ENCODE measurements around the gene NOC4L. TPM values are rescaled to one million over a fixed set of nuclear protein-coding genes. Genes with fewer than 3 reads are reported as not detected.

The NOC4L gene
- total RNA-seq, 1 experiment from 2014 or later, result 62.5 TPM

DNA sequence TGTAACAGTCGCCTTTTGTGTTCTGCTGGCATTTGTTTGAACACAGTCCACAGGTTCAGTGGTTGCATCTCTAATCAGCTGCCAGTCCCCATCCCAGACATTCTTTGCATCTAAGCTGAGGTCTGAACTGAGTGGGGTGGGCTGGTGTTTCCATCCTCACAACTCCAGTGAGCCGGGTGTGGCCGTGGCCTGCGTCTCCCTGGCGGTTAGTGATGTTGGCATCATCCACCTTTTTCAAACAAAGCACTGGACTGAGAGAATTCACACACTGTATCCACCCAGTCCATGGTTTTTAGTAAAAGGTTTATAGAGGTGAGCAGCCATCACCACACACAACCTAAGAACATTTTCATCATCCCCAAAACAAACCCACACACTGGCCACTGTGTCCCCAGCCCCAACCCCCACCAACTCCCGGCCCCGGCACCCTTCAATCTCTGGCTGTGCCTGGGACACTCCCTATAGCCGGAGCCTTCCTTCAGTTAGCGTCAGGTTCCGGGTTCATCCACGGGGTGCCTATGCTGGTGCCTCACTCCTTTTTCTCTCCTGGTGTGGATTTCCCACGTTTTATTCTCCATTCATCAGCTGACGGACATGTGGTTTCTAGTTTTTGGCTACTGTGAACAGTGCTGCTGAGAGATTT is 6.7 kb upstream of the NOC4L start:
- intact Hi-C loops (cut with micrococcal nuclease; ENCODE audit: unreplicated experiment), result no loop called here
- no peaks in the 10 kb centered on the region for H3K27me3 Mint-ChIP-seq (ENCODE audit: unreplicated experiment)
- no peaks in the 10 kb centered on the region for H3K9me3 Mint-ChIP-seq (ENCODE audit: low read depth, unreplicated experiment)
- BruUV-seq (replicated peaks), result no TSS peak
- H3K27ac Mint-ChIP-seq (ENCODE audit: unreplicated experiment), result peak overlapping the region; percentile 6
- DNase-seq, result no peak
- CTCF ChIA-PET, result no interaction called here
- peaks cover 72% of the 10 kb centered on the region for H3K36me3 Mint-ChIP-seq (ENCODE audit: insufficient read depth, unreplicated experiment)
- H3K4me1 Mint-ChIP-seq (ENCODE audit: low read depth, unreplicated experiment), result no peaks in the 10 kb centered on the region
- H3K4me3 Mint-ChIP-seq (ENCODE audit: low read depth, unreplicated experiment), result no peak overlapping the region
- TF ChIP-seq, protein P1, sequence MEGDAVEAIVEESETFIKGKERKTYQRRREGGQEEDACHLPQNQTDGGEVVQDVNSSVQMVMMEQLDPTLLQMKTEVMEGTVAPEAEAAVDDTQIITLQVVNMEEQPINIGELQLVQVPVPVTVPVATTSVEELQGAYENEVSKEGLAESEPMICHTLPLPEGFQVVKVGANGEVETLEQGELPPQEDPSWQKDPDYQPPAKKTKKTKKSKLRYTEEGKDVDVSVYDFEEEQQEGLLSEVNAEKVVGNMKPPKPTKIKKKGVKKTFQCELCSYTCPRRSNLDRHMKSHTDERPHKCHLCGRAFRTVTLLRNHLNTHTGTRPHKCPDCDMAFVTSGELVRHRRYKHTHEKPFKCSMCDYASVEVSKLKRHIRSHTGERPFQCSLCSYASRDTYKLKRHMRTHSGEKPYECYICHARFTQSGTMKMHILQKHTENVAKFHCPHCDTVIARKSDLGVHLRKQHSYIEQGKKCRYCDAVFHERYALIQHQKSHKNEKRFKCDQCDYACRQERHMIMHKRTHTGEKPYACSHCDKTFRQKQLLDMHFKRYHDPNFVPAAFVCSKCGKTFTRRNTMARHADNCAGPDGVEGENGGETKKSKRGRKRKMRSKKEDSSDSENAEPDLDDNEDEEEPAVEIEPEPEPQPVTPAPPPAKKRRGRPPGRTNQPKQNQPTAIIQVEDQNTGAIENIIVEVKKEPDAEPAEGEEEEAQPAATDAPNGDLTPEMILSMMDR (IDR thresholded peaks at IDR 0.05; ENCODE audit: unreplicated experiment), result no peak

DNA sequence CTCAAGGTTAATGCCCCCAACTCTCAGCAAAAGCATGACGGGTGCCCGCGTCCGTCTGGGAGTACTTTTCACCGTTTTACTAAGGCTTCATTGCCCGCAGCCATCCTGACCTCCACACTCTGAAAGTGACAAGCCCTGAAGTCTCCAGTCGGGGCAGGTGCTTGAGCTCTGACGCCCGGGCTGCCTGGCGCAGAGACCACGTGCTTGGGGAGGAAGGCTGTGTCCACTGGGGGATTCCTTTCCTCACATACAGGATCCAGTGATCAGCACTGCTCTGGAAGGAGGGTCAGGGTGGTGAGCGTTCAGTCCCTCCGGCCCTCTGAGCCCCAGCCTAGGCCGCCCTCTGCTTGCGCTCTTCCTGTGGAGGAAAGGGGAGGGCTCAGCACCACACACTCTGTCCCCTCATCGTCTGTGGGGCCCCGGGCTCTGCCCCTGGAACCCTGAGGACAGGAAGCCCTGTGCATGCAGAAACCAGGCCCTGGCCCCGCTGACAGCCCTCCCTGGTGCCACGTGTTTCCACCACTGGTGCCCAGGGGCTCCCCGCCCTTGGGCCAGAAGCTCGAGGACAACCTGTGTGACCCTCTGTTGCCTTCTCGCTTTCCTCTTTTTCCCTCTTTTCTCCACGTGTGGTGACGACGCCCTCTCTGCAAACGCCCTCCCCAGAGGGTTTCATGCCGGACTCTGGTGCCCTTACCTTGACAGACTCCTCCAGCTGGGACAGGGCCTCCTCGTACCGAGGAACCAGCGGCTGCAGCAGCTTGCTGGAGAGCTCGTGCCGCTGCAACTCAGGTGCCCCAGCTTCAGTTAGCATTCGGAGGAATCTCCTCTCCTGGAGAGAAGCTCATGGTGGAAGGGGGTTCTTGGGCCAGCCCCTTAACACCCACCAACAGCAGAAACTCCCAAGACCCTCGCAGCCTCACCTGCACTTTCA is 5.1 kb upstream of the NOC4L start:
- intact Hi-C loops (cut with micrococcal nuclease; ENCODE audit: unreplicated experiment), result no loop called here
- H3K4me1 Mint-ChIP-seq (ENCODE audit: low read depth, unreplicated experiment), result peaks cover 9% of the 10 kb centered on the region
- H3K9me3 Mint-ChIP-seq (ENCODE audit: low read depth, unreplicated experiment), result no peaks in the 10 kb centered on the region
- H3K36me3 Mint-ChIP-seq (ENCODE audit: insufficient read depth, unreplicated experiment), result peaks cover 81% of the 10 kb centered on the region
- no peak overlapping the region for H3K4me3 Mint-ChIP-seq (ENCODE audit: low read depth, unreplicated experiment)
- H3K27ac Mint-ChIP-seq (ENCODE audit: unreplicated experiment), result no peak overlapping the region
- no peaks in the 10 kb centered on the region for H3K27me3 Mint-ChIP-seq (ENCODE audit: unreplicated experiment)
- TF ChIP-seq, protein P1 (IDR thresholded peaks at IDR 0.05; ENCODE audit: unreplicated experiment), result no peak
- no peak for DNase-seq
- BruUV-seq (replicated peaks), result no TSS peak
- CTCF ChIA-PET, result interaction anchor here (0.7 to 1.2 kb wide), 2 partner anchors 15 to 244 kb away, joined by 3 read pairs; no protein-coding TSS in a partner anchor

DNA sequence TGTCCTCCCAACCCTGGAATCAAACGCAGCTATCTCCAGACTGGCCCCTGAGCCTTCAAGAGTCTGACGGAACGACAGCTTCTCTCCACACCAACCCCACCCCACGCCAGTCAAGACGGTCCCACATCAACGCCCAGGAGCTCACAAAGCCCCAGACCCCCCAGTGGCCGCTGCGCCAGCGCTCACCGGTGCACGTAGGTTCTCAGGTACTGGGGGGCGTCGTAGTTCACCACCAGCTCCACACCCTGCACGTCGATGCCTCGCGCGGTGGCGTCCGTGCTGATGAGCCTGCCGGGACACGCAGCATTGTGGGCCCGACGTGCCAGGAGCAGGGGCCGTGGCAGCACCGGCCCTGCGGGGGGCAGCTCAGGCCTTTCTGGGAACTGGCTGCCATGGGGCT is 4.3 kb upstream of the NOC4L start:
- BruUV-seq (replicated peaks), result no TSS peak
- no peaks in the 10 kb centered on the region for H3K27me3 Mint-ChIP-seq (ENCODE audit: unreplicated experiment)
- no peak overlapping the region for H3K27ac Mint-ChIP-seq (ENCODE audit: unreplicated experiment)
- no peak overlapping the region for H3K4me3 Mint-ChIP-seq (ENCODE audit: low read depth, unreplicated experiment)
- H3K4me1 Mint-ChIP-seq (ENCODE audit: low read depth, unreplicated experiment), result peaks cover 10% of the 10 kb centered on the region
- peaks cover 88% of the 10 kb centered on the region for H3K36me3 Mint-ChIP-seq (ENCODE audit: insufficient read depth, unreplicated experiment)
- TF ChIP-seq, protein P1 (IDR thresholded peaks at IDR 0.05; ENCODE audit: unreplicated experiment), result no peak
- intact Hi-C loops (cut with micrococcal nuclease; ENCODE audit: unreplicated experiment), result no loop called here
- no peak for DNase-seq
- H3K9me3 Mint-ChIP-seq (ENCODE audit: low read depth, unreplicated experiment), result no peaks in the 10 kb centered on the region
- CTCF ChIA-PET, result interaction anchor here (1.2 kb wide), 1 partner anchor 15 kb away, joined by 3 read pairs; no protein-coding TSS in a partner anchor

DNA sequence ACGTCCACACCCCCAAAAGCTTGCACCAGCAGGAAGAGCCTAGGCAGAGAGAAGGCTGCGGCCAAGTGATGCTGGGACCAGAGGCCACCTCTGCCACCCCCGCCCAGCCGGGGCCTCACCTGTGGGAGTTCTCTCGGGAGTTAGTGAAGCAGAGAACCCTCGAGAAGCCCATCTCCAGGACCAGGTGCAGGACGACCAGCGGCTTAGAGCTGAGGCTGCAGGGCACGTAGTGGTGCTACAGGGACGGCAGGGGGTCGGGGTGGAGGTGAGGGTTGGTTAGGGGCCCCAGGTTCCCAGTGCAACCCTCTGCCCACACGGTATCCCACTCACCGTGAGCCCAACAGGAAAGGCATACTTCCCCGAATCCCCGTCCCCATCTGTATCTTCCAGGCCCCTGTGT is 3.8 kb upstream of the NOC4L start:
- no peak overlapping the region for H3K27ac Mint-ChIP-seq (ENCODE audit: unreplicated experiment)
- peaks cover 16% of the 10 kb centered on the region for H3K4me1 Mint-ChIP-seq (ENCODE audit: low read depth, unreplicated experiment)
- H3K27me3 Mint-ChIP-seq (ENCODE audit: unreplicated experiment), result no peaks in the 10 kb centered on the region
- CTCF ChIA-PET, result interaction anchor here (1.2 kb wide), 1 partner anchor 16 kb away, joined by 3 read pairs; no protein-coding TSS in a partner anchor
- no peak overlapping the region for H3K4me3 Mint-ChIP-seq (ENCODE audit: low read depth, unreplicated experiment)
- TF ChIP-seq, protein P1 (IDR thresholded peaks at IDR 0.05; ENCODE audit: unreplicated experiment), result no peak
- peaks cover 94% of the 10 kb centered on the region for H3K36me3 Mint-ChIP-seq (ENCODE audit: insufficient read depth, unreplicated experiment)
- DNase-seq, result no peak
- BruUV-seq (replicated peaks), result no TSS peak
- intact Hi-C loops (cut with micrococcal nuclease; ENCODE audit: unreplicated experiment), result no loop called here
- H3K9me3 Mint-ChIP-seq (ENCODE audit: low read depth, unreplicated experiment), result no peaks in the 10 kb centered on the region
